Mesenchymal stem cell (in vitro differentiated cells and primary cell): Measurements from ENCODE around the gene OR2L13.

ENCODE experiments used
- DNase-seq: peaks from one replicate; pipeline ENCODE4 v3.0.0-alpha.2; 2013
- H2AFZ ChIP-seq: one replicate; pipeline ENCODE4 v1.6.1; 2013; ENCODE audit warnings: low read depth, mild to moderate bottlenecking, control low read depth, inconsistent platforms, low read length, moderate library complexity
- H2AK5ac ChIP-seq: 2 replicates; pipeline ENCODE4 v1.6.1; 2013; ENCODE audit warnings: low read length, moderate library complexity, mild to moderate bottlenecking, inconsistent platforms; ENCODE audit not compliant: severe bottlenecking
- H2BK120ac ChIP-seq: one replicate; pipeline ENCODE4 v1.6.1; 2013; ENCODE audit warnings: low read depth, mild to moderate bottlenecking, inconsistent platforms, low read length, moderate library complexity
- H2BK12ac ChIP-seq, 2 experiments: one replicate each; pipeline ENCODE4 v1.6.1; 2013; ENCODE audit warnings: inconsistent platforms in 2 of 2, low read length in 2 of 2, mild to moderate bottlenecking in 2 of 2, moderate library complexity in 2 of 2, control low read depth in 1 of 2
- H2BK15ac ChIP-seq: one replicate; pipeline ENCODE4 v1.6.1; 2013; ENCODE audit warnings: mild to moderate bottlenecking, low read depth, inconsistent platforms; ENCODE audit not compliant: poor library complexity, severe bottlenecking
- H2BK5ac ChIP-seq: 2 replicates; pipeline ENCODE4 v1.6.1; 2013; ENCODE audit warnings: low read depth, mild to moderate bottlenecking, low read length, control low read depth, inconsistent platforms; ENCODE audit not compliant: poor library complexity, severe bottlenecking
- H3K14ac ChIP-seq, 2 experiments: one replicate each; pipeline ENCODE4 v1.6.1; 2013; ENCODE audit warnings: inconsistent platforms in 2 of 2, low read length in 2 of 2, control low read depth in 1 of 2, mild to moderate bottlenecking in 1 of 2, moderate library complexity in 1 of 2
- H3K18ac ChIP-seq, 2 experiments: one replicate each; pipeline ENCODE4 v1.6.1; 2013; ENCODE audit warnings: inconsistent platforms in 2 of 2, low read length in 2 of 2, control low read depth in 1 of 2, low read depth in 1 of 2, mild to moderate bottlenecking in 1 of 2
- H3K23ac ChIP-seq, 2 experiments: one replicate each; pipeline ENCODE4 v1.6.1; 2013; ENCODE audit warnings: inconsistent platforms in 2 of 2, low read length in 2 of 2, mild to moderate bottlenecking in 2 of 2, moderate library complexity in 2 of 2, control low read depth in 1 of 2
- H3K27ac ChIP-seq: 2 replicates; pipeline ENCODE4 v1.5.1; 2013; ENCODE audit warnings: mild to moderate bottlenecking, moderate library complexity, low read length, control low read depth, inconsistent platforms; ENCODE audit not compliant: poor library complexity, severe bottlenecking
- H3K27me3 ChIP-seq, 2 experiments: 2 replicates each; pipeline versions ENCODE4 v1.6.1 to v1.7.0; 2013; ENCODE audit warnings: low read length in 2 of 2, mild to moderate bottlenecking in 2 of 2, moderate library complexity in 2 of 2, control low read depth in 1 of 2, inconsistent platforms in 1 of 2; ENCODE audit not compliant: control insufficient read depth in 1 of 2, insufficient read depth in 1 of 2
- H3K36me3 ChIP-seq, 2 experiments: 2 replicates each; pipeline versions ENCODE4 v1.6.1 to v1.7.0; 2013; ENCODE audit warnings: low read length in 2 of 2, control low read depth in 1 of 2, inconsistent platforms in 1 of 2, low read depth in 1 of 2, mild to moderate bottlenecking in 1 of 2; ENCODE audit not compliant: insufficient read depth in 2 of 2, control insufficient read depth in 1 of 2
- H3K4ac ChIP-seq, 2 experiments: one replicate each; pipeline ENCODE4 v1.6.1; 2013; ENCODE audit warnings: inconsistent platforms in 2 of 2, low read length in 2 of 2, mild to moderate bottlenecking in 2 of 2, moderate library complexity in 2 of 2, control low read depth in 1 of 2, low read depth in 1 of 2
- H3K4me1 ChIP-seq: 2 replicates; pipeline ENCODE4 v1.6.1; 2013; ENCODE audit warnings: low read depth, low read length, control low read depth; ENCODE audit not compliant: control insufficient read depth, insufficient read depth
- H3K4me2 ChIP-seq: 2 replicates; pipeline ENCODE4 v1.6.1; 2013; ENCODE audit warnings: low read length, mild to moderate bottlenecking, inconsistent platforms; ENCODE audit not compliant: poor library complexity, severe bottlenecking
- H3K4me3 ChIP-seq, 2 experiments: 2 replicates each; pipeline versions ENCODE4 v1.5.1 to v1.7.0; 2013; ENCODE audit warnings: low read length in 2 of 2, mild to moderate bottlenecking in 2 of 2, control low read depth in 1 of 2, low read depth in 1 of 2; ENCODE audit not compliant: insufficient read depth in 1 of 2
- H3K79me1 ChIP-seq: replicated peaks from 2 replicates; pipeline ENCODE4 v1.6.1; 2013; ENCODE audit warnings: mild to moderate bottlenecking, control low read depth, low read length, inconsistent platforms; ENCODE audit not compliant: poor library complexity, severe bottlenecking
- H3K9ac ChIP-seq: 2 replicates; pipeline ENCODE4 v1.7.0; 2013; ENCODE audit warnings: mild to moderate bottlenecking, low read length, moderate library complexity
- H3K9me3 ChIP-seq: 2 replicates; pipeline ENCODE4 v1.7.0; 2013; ENCODE audit warnings: mild to moderate bottlenecking, low read length; ENCODE audit not compliant: control insufficient read depth
- H4K8ac ChIP-seq: one replicate; pipeline ENCODE4 v1.6.1; 2013; ENCODE audit warnings: inconsistent platforms, mild to moderate bottlenecking, low read length, moderate library complexity
- H4K91ac ChIP-seq: one replicate; pipeline ENCODE4 v1.6.1; 2013; ENCODE audit warnings: mild to moderate bottlenecking, low read length, inconsistent platforms
- WGBS: methylation state at CpG from one replicate; pipeline ENCODE4 v1.1.7; 2013; ENCODE audit warnings: mixed read lengths; 5-methylcytosine and 5-hydroxymethylcytosine counted together

OR2L13 gene

DNA sequence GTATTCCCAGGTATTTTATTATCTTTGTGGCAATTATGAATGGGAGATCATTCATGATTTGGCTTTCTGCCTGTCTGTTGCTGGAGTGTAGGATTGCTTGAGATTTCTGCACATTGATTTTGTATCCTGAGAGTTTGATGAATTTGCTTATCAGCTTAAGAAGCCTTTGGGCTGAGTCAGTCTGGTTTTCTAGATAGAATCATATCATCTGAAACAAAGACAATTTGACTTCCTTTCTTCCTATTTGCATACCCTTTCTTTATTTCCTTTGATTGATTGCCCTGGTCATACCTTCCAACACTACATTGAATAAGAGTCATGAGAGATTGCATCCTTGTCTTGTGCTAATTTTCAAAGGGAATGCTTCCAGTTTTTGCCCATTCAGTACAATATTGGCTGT, 40.3 kb upstream of the OR2L13 start:
- Histone ChIP-seq H2BK5ac (no peak overlapping the region), H3K14ac (no peak overlapping the region), H2BK12ac (no peak overlapping the region), H3K4me1 (no peaks in the 10 kb centered on the region), H2BK15ac (no peak overlapping the region), H3K4ac (no peak overlapping the region), H3K27me3 (no peaks in the 10 kb centered on the region), H4K8ac (no peak overlapping the region), H3K18ac (no peak overlapping the region), H3K79me1 (no peaks in the 10 kb centered on the region), H2AK5ac (no peak overlapping the region), H4K91ac (no peak overlapping the region), H3K36me3 (no peaks in the 10 kb centered on the region), H3K27ac (no peak overlapping the region), H2BK120ac (no peak overlapping the region), H3K4me3 (no peak overlapping the region), H2AFZ (no peak overlapping the region), H3K9me3 (peaks cover 38% of the 10 kb centered on the region), H3K9ac (no peak overlapping the region), H3K4me2 (no peak overlapping the region), H3K23ac (no peak overlapping the region)
- no peak for DNase-seq

DNA sequence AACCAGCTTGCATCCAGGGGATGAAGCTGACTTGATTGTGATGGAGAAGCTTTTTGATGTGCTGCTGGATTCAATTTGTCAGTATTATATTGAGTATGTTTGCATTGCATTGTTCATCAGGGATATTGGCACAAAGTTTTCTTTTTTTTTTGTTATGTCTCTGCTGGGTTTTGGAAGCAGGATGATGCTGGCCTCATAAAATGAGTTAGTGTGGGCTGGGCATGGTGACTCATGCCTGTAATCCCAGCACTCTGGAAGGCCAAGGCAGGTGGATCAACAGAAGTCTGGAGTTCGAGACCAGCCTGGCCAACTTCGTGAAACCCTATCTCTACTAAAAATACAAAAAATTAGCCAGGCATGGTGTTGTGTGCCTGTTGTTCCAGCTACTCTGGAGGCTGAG, 39.7 kb upstream of the OR2L13 start:
- Histone ChIP-seq H3K23ac (no peak overlapping the region), H3K18ac (no peak overlapping the region), H3K4me2 (no peak overlapping the region), H3K9ac (no peak overlapping the region), H2BK120ac (no peak overlapping the region), H3K4ac (no peak overlapping the region), H4K8ac (no peak overlapping the region), H3K79me1 (no peaks in the 10 kb centered on the region), H2BK5ac (no peak overlapping the region), H3K27me3 (no peaks in the 10 kb centered on the region), H2BK15ac (no peak overlapping the region), H2AFZ (no peak overlapping the region), H3K27ac (no peak overlapping the region), H2BK12ac (no peak overlapping the region), H3K4me3 (no peak overlapping the region), H4K91ac (no peak overlapping the region), H3K4me1 (no peaks in the 10 kb centered on the region), H3K9me3 (peaks cover 38% of the 10 kb centered on the region), H2AK5ac (no peak overlapping the region), H3K14ac (no peak overlapping the region), H3K36me3 (no peaks in the 10 kb centered on the region)
- WGBS, result 55% methylated on average over 2 of the region's 2 CpGs
- DNase-seq, result no peak

DNA sequence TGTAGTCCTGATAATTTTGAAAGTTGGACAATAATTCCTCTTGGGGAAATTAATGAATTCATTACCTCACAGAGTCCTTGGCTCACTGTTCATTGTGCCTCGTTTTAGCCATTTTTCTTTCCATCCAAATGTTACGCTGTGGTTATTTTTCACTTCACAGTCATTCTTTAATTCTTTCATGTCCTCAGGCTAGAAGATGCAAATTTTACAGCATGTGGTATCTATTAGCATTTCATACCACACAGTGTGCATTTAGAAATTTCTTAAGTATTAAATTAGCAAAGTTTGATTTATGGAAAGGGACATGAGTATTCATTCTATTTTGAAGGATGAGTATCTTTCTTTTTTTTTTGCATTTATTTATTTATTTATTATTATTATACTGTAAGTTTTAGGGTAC, 29.9 kb upstream of the OR2L13 start:
- H3K4ac ChIP-seq, result no peak overlapping the region
- WGBS, result 74% methylated on average over 2 of the region's 2 CpGs
- H3K9ac ChIP-seq, result no peak overlapping the region
- no peak overlapping the region for H2BK12ac ChIP-seq
- H2AFZ ChIP-seq, result no peak overlapping the region
- no peak overlapping the region for H3K27ac ChIP-seq
- H4K8ac ChIP-seq, result no peak overlapping the region
- H3K9me3 ChIP-seq, result peaks cover 22% of the 10 kb centered on the region
- H4K91ac ChIP-seq, result no peak overlapping the region
- no peaks in the 10 kb centered on the region for H3K36me3 ChIP-seq
- H3K18ac ChIP-seq, result no peak overlapping the region
- no peak overlapping the region for H2BK5ac ChIP-seq
- no peak overlapping the region for H2BK120ac ChIP-seq
- DNase-seq, result no peak
- H3K27me3 ChIP-seq, result no peaks in the 10 kb centered on the region
- no peak overlapping the region for H2BK15ac ChIP-seq
- H3K23ac ChIP-seq, result no peak overlapping the region
- no peak overlapping the region for H2AK5ac ChIP-seq
- H3K14ac ChIP-seq, result no peak overlapping the region
- H3K4me1 ChIP-seq, result peaks cover 2% of the 10 kb centered on the region
- H3K4me3 ChIP-seq, result no peak overlapping the region
- no peaks in the 10 kb centered on the region for H3K79me1 ChIP-seq
- no peak overlapping the region for H3K4me2 ChIP-seq

- Histone ChIP-seq H3K14ac (no peak overlapping the region), H3K27ac (no peak overlapping the region), H3K18ac (no peak overlapping the region), H3K4me1 (peaks cover 2% of the 10 kb centered on the region), H4K91ac (no peak overlapping the region), H3K9me3 (peaks cover 22% of the 10 kb centered on the region), H2BK12ac (no peak overlapping the region), H3K4me3 (no peak overlapping the region), H3K27me3 (no peaks in the 10 kb centered on the region), H2BK5ac (no peak overlapping the region), H2AFZ (no peak overlapping the region), H3K36me3 (no peaks in the 10 kb centered on the region), H4K8ac (no peak overlapping the region), H3K4ac (no peak overlapping the region), H3K79me1 (no peaks in the 10 kb centered on the region), H3K23ac (no peak overlapping the region), H2BK120ac (no peak overlapping the region), H3K9ac (no peak overlapping the region), H3K4me2 (no peak overlapping the region), H2BK15ac (no peak overlapping the region), H2AK5ac (no peak overlapping the region)
- DNase-seq, result no peak
- WGBS, result 96% methylated on average over 2 of the region's 3 CpGs
Observed at GRCh38 chr1:248065604-248066003, 29.4 kb upstream of the OR2L13 start.
